Stimulated activated CD4-positive, alpha-beta T cell treated with anti-CD3 and anti-CD28 coated beads, Interleukin-4, amount 100 ng/mL, for 48 hours (primary cell): ENCODE data around the gene KAZN.

Source experiments
- DNase-seq, 2 donors: peaks; one replicate each; pipeline ENCODE4 v3.0.0-alpha.2; 2020; ENCODE audit warnings: low read depth in 2 of 2

KAZN gene

GRCh38 chr1:15139654-15140350 is 541.3 kb downstream of the KAZN start:
- no peak for DNase-seq

- DNase-seq: no peak
These were observed 543.6 kb downstream of the KAZN start for GRCh38 chr1:15141935-15142539.

GRCh38 chr1:15145327-15145726 is 546.8 kb downstream of the KAZN start:
- DNase-seq: no peak

GRCh38 chr1:15146142-15146680 is 547.7 kb downstream of the KAZN start:
- DNase-seq: no peak

- no peak for DNase-seq
These were observed 548.5 kb downstream of the KAZN start for GRCh38 chr1:15146971-15147376.

GRCh38 chr1:15148004-15148403 is 549.5 kb downstream of the KAZN start:
- DNase-seq: no peak

- no peak for DNase-seq
These were observed 550.0 kb downstream of the KAZN start for GRCh38 chr1:15148475-15148874.

GRCh38 chr1:15148941-15149340 is 550.5 kb downstream of the KAZN start:
- DNase-seq: no peak

GRCh38 chr1:15150376-15150775 is 551.9 kb downstream of the KAZN start:
- no peak for DNase-seq

- no peak for DNase-seq
These were observed 552.9 kb downstream of the KAZN start for GRCh38 chr1:15151377-15151806.

- no peak for DNase-seq
These were observed 553.4 kb downstream of the KAZN start for GRCh38 chr1:15151871-15152270.

- DNase-seq: no peak
These were observed 554.1 kb downstream of the KAZN start for GRCh38 chr1:15152318-15153183.

GRCh38 chr1:15153184-15153841 is 554.8 kb downstream of the KAZN start, which contains the start of gene TMEM51:
TMEM51 (plus strand) TSS chr1:15153747; CDS start chr1:15215088, 61,341 bp downstream.
- no peak for DNase-seq

GRCh38 chr1:15153842-15154479 is 555.5 kb downstream of the KAZN start:
- peak; percentile 31 to 40 for DNase-seq

- DNase-seq: no peak
These were observed 556.1 kb downstream of the KAZN start for GRCh38 chr1:15154480-15155036.

- no peak for DNase-seq
These were observed 556.7 kb downstream of the KAZN start for GRCh38 chr1:15155191-15155590.

- DNase-seq: no peak
These were observed 557.6 kb downstream of the KAZN start for GRCh38 chr1:15155888-15156741.

- no peak for DNase-seq
These were observed 558.4 kb downstream of the KAZN start for GRCh38 chr1:15156807-15157380.
